GM21423 (cell line): ENCODE measurements around the gene COL4A4.
"Not testable (repeated sequence)": the region's sequence is repeated elsewhere in the genome, so short reads cannot be mapped to it uniquely, and the experiment has no call there.

Experiments used
- ATAC-seq: cut with Tn5 transposase; IDR thresholded peaks from one replicate; pipeline ENCODE4 v1.9.1; 2021; ENCODE audit warnings: mild to moderate bottlenecking, moderate library complexity; ENCODE audit not compliant: unreplicated experiment

Gene COL4A4

GRCh38 chr2:227163998-227164762, at the start of gene COL4A4, which contains the start of gene COL4A3:
COL4A4 (minus strand) TSS chr2:227164205; CDS start chr2:227147483, 16,722 bp downstream.
COL4A3 (plus strand) TSS chr2:227164624; CDS start chr2:227164727, 103 bp downstream.
- ATAC-seq = peak; percentile 49

- ATAC-seq = no peak
Measured at GRCh38 chr2:227207573-227207972, 43.6 kb upstream of the COL4A4 start.

- ATAC-seq = no peak
Measured at GRCh38 chr2:227206406-227206805, 42.4 kb upstream of the COL4A4 start.

- no peak for ATAC-seq
Measured at GRCh38 chr2:227205701-227206100, 41.7 kb upstream of the COL4A4 start.

GRCh38 chr2:227204452-227204851, 40.4 kb upstream of the COL4A4 start:
- no peak for ATAC-seq

- no peak for ATAC-seq
Measured at GRCh38 chr2:227201771-227202170, 37.8 kb upstream of the COL4A4 start.

GRCh38 chr2:227198866-227199265, 34.9 kb upstream of the COL4A4 start:
- no peak for ATAC-seq

GRCh38 chr2:227194219-227194618, 30.2 kb upstream of the COL4A4 start:
- ATAC-seq = no peak

- no peak for ATAC-seq
Measured at GRCh38 chr2:227192491-227192890, 28.5 kb upstream of the COL4A4 start.

GRCh38 chr2:227191367-227191766, 27.4 kb upstream of the COL4A4 start:
- no peak for ATAC-seq

GRCh38 chr2:227188292-227188691, 24.3 kb upstream of the COL4A4 start:
- no peak for ATAC-seq

GRCh38 chr2:227186751-227187150, 22.7 kb upstream of the COL4A4 start:
- ATAC-seq = no peak

- no peak for ATAC-seq
Measured at GRCh38 chr2:227185615-227186232, 21.7 kb upstream of the COL4A4 start.

- no peak for ATAC-seq
Measured at GRCh38 chr2:227183657-227184367, 19.8 kb upstream of the COL4A4 start.

- ATAC-seq = no peak
Measured at GRCh38 chr2:227182765-227183164, 18.8 kb upstream of the COL4A4 start.

GRCh38 chr2:227180770-227181169, 16.8 kb upstream of the COL4A4 start:
- ATAC-seq = no peak

- ATAC-seq = no peak
Measured at GRCh38 chr2:227179988-227180685, 16.1 kb upstream of the COL4A4 start.

- no peak for ATAC-seq
Measured at GRCh38 chr2:227177592-227178336, 13.8 kb upstream of the COL4A4 start.

- ATAC-seq = not testable (repeated sequence)
Measured at GRCh38 chr2:227171779-227172178, 7.8 kb upstream of the COL4A4 start.

- peak; percentile 67 for ATAC-seq
Measured at GRCh38 chr2:227164763-227165291, 822 bp upstream of the COL4A4 start.
